Natural killer cell treated with Interleukin-12 subunit alpha and Interleukin-12 subunit beta and Interleukin-15 and Interleukin-18, amount 100 ng/mL, for 72 hours (primary cell): ENCODE data around the gene CAPRIN2. TPM values are rescaled to one million over a fixed set of nuclear protein-coding genes. Genes with fewer than 3 reads are reported as not detected.

ENCODE experiments used
- ATAC-seq, 2 donors: fragments of 150-1000 bp; cut with Tn5 transposase in 1 of 2; sonication (Bioruptor Pico), chemical (Tn5 transposase) in 1 of 2; 2 replicates each; pipeline ENCODE4 v1.10.0; 2021
- DNase-seq: peaks from one replicate; pipeline ENCODE4 v3.0.0; 2022; ENCODE audit warnings: low spot score
- H3K27ac Mint-ChIP-seq, 2 donors: 1 replicate in 1 of 2; 2 replicates in 1 of 2; pipeline ENCODE4 v1.8.0; 2022; ENCODE audit warnings: mixed read lengths in 2 of 2, mild to moderate bottlenecking in 1 of 2, moderate library complexity in 1 of 2
- H3K27me3 Mint-ChIP-seq, 2 donors: 1 replicate in 1 of 2; 2 replicates in 1 of 2; pipeline ENCODE4 v1.8.0; 2022; ENCODE audit warnings: mixed read lengths in 2 of 2
- H3K36me3 Mint-ChIP-seq: one replicate; pipeline ENCODE4 v1.8.0; 2022; ENCODE audit warnings: mixed read lengths
- H3K4me1 Mint-ChIP-seq, 2 donors: 1 replicate in 1 of 2; 2 replicates in 1 of 2; pipeline ENCODE4 v1.8.0; 2022; ENCODE audit warnings: low read depth in 2 of 2, mixed read lengths in 2 of 2, mild to moderate bottlenecking in 1 of 2
- H3K4me3 Mint-ChIP-seq: one replicate; pipeline ENCODE4 v1.8.0; 2022; ENCODE audit warnings: mixed read lengths
- H3K9me3 Mint-ChIP-seq: 2 replicates; pipeline ENCODE4 v1.8.0; 2022; ENCODE audit warnings: mixed read lengths
- total RNA-seq, 2 donors: library from RNA; stranded (reverse); gene quantifications; one replicate each; pipeline ENCODE4 v1.2.3, GENCODE V29; 2022

The CAPRIN2 gene
- 10 to 100 TPM; 12.9 to 16.2 TPM for total RNA-seq

GRCh38 chr12:30754750-30755394, at the start of gene CAPRIN2:
Gene CAPRIN2 (minus strand): TSS chr12:30754951. CDS start chr12:30753520, 1,431 bp downstream.
- DNase-seq (peak; percentile 97), ATAC-seq (peak; percentile 98)
- H3K27me3 Mint-ChIP-seq = no peaks in the 10 kb centered on the region
- H3K36me3 Mint-ChIP-seq = no peaks in the 10 kb centered on the region
- no peaks in the 10 kb centered on the region for H3K9me3 Mint-ChIP-seq
- H3K27ac Mint-ChIP-seq = peak within 1 kb of the TSS; percentile 70 to 79
- H3K4me1 Mint-ChIP-seq = peaks cover 35 to 41% of the 10 kb centered on the region in 2 donors
- H3K4me3 Mint-ChIP-seq = peak within 1 kb of the TSS; percentile 93

GRCh38 chr12:30797689-30798088, 42.9 kb upstream of the CAPRIN2 start:
- DNase-seq = no peak
- peaks cover 13 to 18% of the 10 kb centered on the region in 2 donors for H3K4me1 Mint-ChIP-seq
- peak overlapping the region in 1 of 2 donors; percentile 28 for H3K27ac Mint-ChIP-seq

GRCh38 chr12:30796891-30797371, 42.2 kb upstream of the CAPRIN2 start:
- Mint-ChIP-seq H3K27ac (peak overlapping the region in 1 of 2 donors; percentile 55), H3K4me1 (peaks cover 13 to 18% of the 10 kb centered on the region in 2 donors), H3K9me3 (no peaks in the 10 kb centered on the region), H3K4me3 (peak overlapping the region; percentile 82), H3K36me3 (no peaks in the 10 kb centered on the region), H3K27me3 (peaks cover 2 to 12% of the 10 kb centered on the region in 2 donors)
- DNase-seq = no peak
- no peak for ATAC-seq

More at GRCh38 chr12:30797689-30798088, 42.9 kb upstream of the CAPRIN2 start:
- ATAC-seq = no peak
- Mint-ChIP-seq H3K4me3 (peak overlapping the region; percentile 82), H3K9me3 (no peaks in the 10 kb centered on the region), H3K27me3 (peaks cover 2 to 12% of the 10 kb centered on the region in 2 donors), H3K36me3 (no peaks in the 10 kb centered on the region)

- Mint-ChIP-seq H3K36me3 (no peaks in the 10 kb centered on the region), H3K27me3 (peaks cover 2 to 12% of the 10 kb centered on the region in 2 donors), H3K9me3 (no peaks in the 10 kb centered on the region), H3K4me3 (peak overlapping the region; percentile 82), H3K4me1 (peaks cover 13 to 18% of the 10 kb centered on the region in 2 donors), H3K27ac (peak overlapping the region; percentile 71 to 80)
- peak; percentile 32 to 52 for ATAC-seq
- DNase-seq = no peak
These were observed 41.6 kb upstream of the CAPRIN2 start for GRCh38 chr12:30796313-30796780.

- ATAC-seq = peak; percentile 94 to 95
- peak overlapping the region; percentile 71 to 80 for H3K27ac Mint-ChIP-seq
- no peaks in the 10 kb centered on the region for H3K36me3 Mint-ChIP-seq
- H3K9me3 Mint-ChIP-seq = no peaks in the 10 kb centered on the region
- H3K4me3 Mint-ChIP-seq = peak overlapping the region; percentile 82
- peaks cover 2 to 12% of the 10 kb centered on the region in 2 donors for H3K27me3 Mint-ChIP-seq
- peaks cover 13 to 18% of the 10 kb centered on the region in 2 donors for H3K4me1 Mint-ChIP-seq
- DNase-seq = peak; percentile 84
These were observed 40.9 kb upstream of the CAPRIN2 start for GRCh38 chr12:30795410-30796312.

GRCh38 chr12:30794591-30795409, 40.0 kb upstream of the CAPRIN2 start:
- Mint-ChIP-seq H3K4me1 (peaks cover 13 to 18% of the 10 kb centered on the region in 2 donors), H3K36me3 (no peaks in the 10 kb centered on the region), H3K27ac (peak overlapping the region; percentile 71 to 80), H3K9me3 (no peaks in the 10 kb centered on the region), H3K27me3 (peaks cover 2 to 12% of the 10 kb centered on the region in 2 donors), H3K4me3 (peak overlapping the region; percentile 82)
- DNase-seq (no peak), ATAC-seq (peak; percentile 44 to 63)

GRCh38 chr12:30794020-30794419, 39.3 kb upstream of the CAPRIN2 start:
- no peak for ATAC-seq
- Mint-ChIP-seq H3K4me1 (peaks cover 13 to 18% of the 10 kb centered on the region in 2 donors), H3K27me3 (peaks cover 2 to 12% of the 10 kb centered on the region in 2 donors), H3K27ac (no peak overlapping the region), H3K9me3 (no peaks in the 10 kb centered on the region), H3K4me3 (no peak overlapping the region), H3K36me3 (no peaks in the 10 kb centered on the region)
- DNase-seq = no peak

GRCh38 chr12:30792648-30793499, 38.1 kb upstream of the CAPRIN2 start:
- no peak overlapping the region for H3K27ac Mint-ChIP-seq
- no peaks in the 10 kb centered on the region for H3K36me3 Mint-ChIP-seq
- H3K9me3 Mint-ChIP-seq = no peaks in the 10 kb centered on the region
- H3K27me3 Mint-ChIP-seq = peaks cover 2 to 10% of the 10 kb centered on the region in 2 donors
- ATAC-seq (no peak), DNase-seq (no peak)
- no peak overlapping the region for H3K4me3 Mint-ChIP-seq
- H3K4me1 Mint-ChIP-seq = peaks cover 13 to 18% of the 10 kb centered on the region in 2 donors

- ATAC-seq = no peak
- H3K4me1 Mint-ChIP-seq = peaks cover 11 to 12% of the 10 kb centered on the region in 2 donors
- H3K4me3 Mint-ChIP-seq = no peak overlapping the region
These were observed 37.3 kb upstream of the CAPRIN2 start for GRCh38 chr12:30792085-30792484.

GRCh38 chr12:30788754-30789153, 34.0 kb upstream of the CAPRIN2 start:
- H3K4me3 Mint-ChIP-seq = no peak overlapping the region
- no peak overlapping the region for H3K27ac Mint-ChIP-seq
- H3K9me3 Mint-ChIP-seq = no peaks in the 10 kb centered on the region
- no peak for DNase-seq
- no peaks in the 10 kb centered on the region for H3K36me3 Mint-ChIP-seq
- peaks cover 0 to 4% of the 10 kb centered on the region in 2 donors for H3K4me1 Mint-ChIP-seq
- peaks cover 17 to 19% of the 10 kb centered on the region in 2 donors for H3K27me3 Mint-ChIP-seq
- ATAC-seq = no peak

More at GRCh38 chr12:30792085-30792484, 37.3 kb upstream of the CAPRIN2 start:
- Mint-ChIP-seq H3K27me3 (peaks cover 2% of the 10 kb centered on the region in 2 donors), H3K27ac (no peak overlapping the region), H3K36me3 (no peaks in the 10 kb centered on the region), H3K9me3 (no peaks in the 10 kb centered on the region)
- DNase-seq = no peak

GRCh38 chr12:30785630-30786029, 30.9 kb upstream of the CAPRIN2 start:
- Mint-ChIP-seq H3K27me3 (peaks cover 19 to 26% of the 10 kb centered on the region in 2 donors), H3K27ac (no peak overlapping the region)

GRCh38 chr12:30784508-30784907, 29.8 kb upstream of the CAPRIN2 start:
- Mint-ChIP-seq H3K36me3 (no peaks in the 10 kb centered on the region), H3K27ac (no peak overlapping the region), H3K4me3 (no peak overlapping the region), H3K27me3 (peaks cover 20 to 26% of the 10 kb centered on the region in 2 donors), H3K4me1 (no peaks in the 10 kb centered on the region), H3K9me3 (no peaks in the 10 kb centered on the region)
- no peak for ATAC-seq
- no peak for DNase-seq

More at GRCh38 chr12:30785630-30786029, 30.9 kb upstream of the CAPRIN2 start:
- no peaks in the 10 kb centered on the region for H3K4me1 Mint-ChIP-seq
- no peaks in the 10 kb centered on the region for H3K9me3 Mint-ChIP-seq
- H3K4me3 Mint-ChIP-seq = no peak overlapping the region
- no peaks in the 10 kb centered on the region for H3K36me3 Mint-ChIP-seq
- DNase-seq = no peak
- no peak for ATAC-seq
